ENCODE data around the gene KMT2D.

Gene KMT2D

GRCh38 chr12:49026101-49026500 lies 34.5 kb downstream of the KMT2D start:
- DNase-seq (ENCODE audit: low read depth in 1 of 2, low spot score in 1 of 2), result no peak
- Histone ChIP-seq H3K4me3 (replicated peaks; ENCODE audit: insufficient read depth, low read length) (no peak overlapping the region), H3K27me3 (ENCODE audit: insufficient read depth, poor library complexity, severe bottlenecking) (no peaks in the 10 kb centered on the region), H3K27ac (replicated peaks) (no peak overlapping the region)
- TF ChIP-seq GABPA (IDR thresholded peaks at IDR 0.05; ENCODE audit: low read depth) (no peak), REST (IDR thresholded peaks at IDR 0.05; ENCODE audit: insufficient replicate concordance, low read depth) (no peak), SPI1 (IDR thresholded peaks at IDR 0.05; ENCODE audit: borderline replicate concordance, low read depth) (no peak), POLR2AphosphoS5 (IDR thresholded peaks at IDR 0.05; ENCODE audit: low read depth) (no peak), CTCF (IDR thresholded peaks at IDR 0.05; ENCODE audit: insufficient read depth, low read length) (no peak)

GRCh38 chr12:49025463-49025862 lies 35.1 kb downstream of the KMT2D start:
- no peak for TF ChIP-seq GABPA (IDR thresholded peaks at IDR 0.05; ENCODE audit: low read depth)
- no peak for TF ChIP-seq CTCF (IDR thresholded peaks at IDR 0.05; ENCODE audit: insufficient read depth, low read length)
- TF ChIP-seq REST (IDR thresholded peaks at IDR 0.05; ENCODE audit: insufficient replicate concordance, low read depth), result no peak
- TF ChIP-seq SPI1 (IDR thresholded peaks at IDR 0.05; ENCODE audit: borderline replicate concordance, low read depth), result no peak
- TF ChIP-seq POLR2AphosphoS5 (IDR thresholded peaks at IDR 0.05; ENCODE audit: low read depth), result no peak

GRCh38 chr12:49024543-49024942 lies 36.1 kb downstream of the KMT2D start:
- Histone ChIP-seq H3K27me3 (ENCODE audit: insufficient read depth, poor library complexity, severe bottlenecking) (no peaks in the 10 kb centered on the region), H3K27ac (replicated peaks) (no peak overlapping the region), H3K4me3 (replicated peaks; ENCODE audit: insufficient read depth, low read length) (no peak overlapping the region)
- no peak for DNase-seq (ENCODE audit: low read depth in 1 of 2, low spot score in 1 of 2)
- TF ChIP-seq POLR2AphosphoS5 (IDR thresholded peaks at IDR 0.05; ENCODE audit: low read depth) (no peak), GABPA (IDR thresholded peaks at IDR 0.05; ENCODE audit: low read depth) (no peak), CTCF (IDR thresholded peaks at IDR 0.05; ENCODE audit: insufficient read depth, low read length) (no peak), REST (IDR thresholded peaks at IDR 0.05; ENCODE audit: insufficient replicate concordance, low read depth) (no peak), SPI1 (IDR thresholded peaks at IDR 0.05; ENCODE audit: borderline replicate concordance, low read depth) (no peak)

More at GRCh38 chr12:49025463-49025862, 35.1 kb downstream of the KMT2D start:
- Histone ChIP-seq H3K27ac (replicated peaks) (no peak overlapping the region), H3K4me3 (replicated peaks; ENCODE audit: insufficient read depth, low read length) (no peak overlapping the region), H3K27me3 (ENCODE audit: insufficient read depth, poor library complexity, severe bottlenecking) (no peaks in the 10 kb centered on the region)
- DNase-seq (ENCODE audit: low read depth in 1 of 2, low spot score in 1 of 2), result no peak

All from HL-60 (cell line).